Tibial nerve (tissue), 4 donors: ENCODE data around the gene ID3. TPM values are rescaled to one million over a fixed set of nuclear protein-coding genes. Genes with fewer than 3 reads are reported as not detected.

ENCODE experiments used
- DNase-seq, 2 donors: peaks; one replicate each; pipeline ENCODE4 v3.0.0-alpha.2; 2019; ENCODE audit warnings: low spot score in 2 of 2
- H3K27ac ChIP-seq, 4 donors: fragments of 200-600 bp; sonication (generic) in 3 of 4; one replicate each; pipeline ENCODE4 v1.5.1; 2017 to 2019; ENCODE audit warnings: mild to moderate bottlenecking in 1 of 4
- H3K27me3 ChIP-seq, 2 donors: fragments of 200-600 bp; sonication (generic) in 1 of 2; one replicate each; pipeline versions ENCODE4 v1.5.1 to v1.6.0; 2017 to 2019
- H3K36me3 ChIP-seq, 3 donors: fragments of 200-600 bp; sonication (generic); one replicate each; pipeline ENCODE4 v1.5.1; 2018 to 2019
- H3K4me1 ChIP-seq, 4 donors: fragments of 200-600 bp; sonication (generic) in 3 of 4; one replicate each; pipeline ENCODE4 v1.5.1; 2017 to 2019
- H3K4me3 ChIP-seq, 4 donors: fragments of 200-600 bp; sonication (generic) in 3 of 4; one replicate each; pipeline ENCODE4 v1.5.1; 2017 to 2019; ENCODE audit warnings: mild to moderate bottlenecking in 1 of 4, moderate library complexity in 1 of 4
- H3K9me3 ChIP-seq, 4 donors: fragments of 200-600 bp; sonication (generic) in 3 of 4; one replicate each; pipeline ENCODE4 v1.5.1; 2017 to 2019
- EP300 ChIP-seq, 2 donors: sonication (generic); formaldehyde crosslinking; IDR thresholded peaks; one replicate each; pipeline ENCODE4 v1.6.1; 2017; ENCODE audit warnings: antibody characterized with exemption in 2 of 2, mild to moderate bottlenecking in 1 of 2
- POLR2A ChIP-seq, 2 donors: fragments of 450-650 bp; IDR thresholded peaks; one replicate each; pipeline ENCODE4 v1.6.1; 2017; ENCODE audit warnings: antibody characterized with exemption in 2 of 2, mild to moderate bottlenecking in 2 of 2, moderate library complexity in 2 of 2
- WGBS, 2 donors: methylation state at CpG; one replicate each; pipeline ENCODE4 v1.1.5; 2018; 5-methylcytosine and 5-hydroxymethylcytosine counted together
- total RNA-seq, 4 donors: library from RNA; depleted of rRNA; stranded (reverse); fragments of >200 nt; gene quantifications; one replicate each; pipeline ENCODE4 v1.1.0, GENCODE V29; 2016
- TF ChIP-seq, protein P1 (sequence below), 5 experiments: fragments of 200-600 bp in 3 of 5; fragments of 450-650 bp in 2 of 5; sonication (generic) in 3 of 5; IDR thresholded peaks; one replicate each; pipeline ENCODE4 v1.5.1; 2016 to 2019; ENCODE audit warnings: antibody characterized with exemption in 5 of 5, mild to moderate bottlenecking in 3 of 5, moderate library complexity in 2 of 5

Gene ID3
- total RNA-seq, 4 donors from 2014 or later: 263 to 369 (median 312) TPM

GRCh38 chr1:23515905-23516304 is 43.4 kb downstream of the ID3 start:
- WGBS, 2 donors: 96 to 98% methylated on average over 4 of the region's 4 CpGs
- no peaks in the 10 kb centered on the region for H3K9me3 ChIP-seq
- TF ChIP-seq POLR2A (IDR thresholded peaks at IDR 0.05) (no peak), EP300 (IDR thresholded peaks at IDR 0.05) (no peak)
- TF ChIP-seq, protein P1, sequence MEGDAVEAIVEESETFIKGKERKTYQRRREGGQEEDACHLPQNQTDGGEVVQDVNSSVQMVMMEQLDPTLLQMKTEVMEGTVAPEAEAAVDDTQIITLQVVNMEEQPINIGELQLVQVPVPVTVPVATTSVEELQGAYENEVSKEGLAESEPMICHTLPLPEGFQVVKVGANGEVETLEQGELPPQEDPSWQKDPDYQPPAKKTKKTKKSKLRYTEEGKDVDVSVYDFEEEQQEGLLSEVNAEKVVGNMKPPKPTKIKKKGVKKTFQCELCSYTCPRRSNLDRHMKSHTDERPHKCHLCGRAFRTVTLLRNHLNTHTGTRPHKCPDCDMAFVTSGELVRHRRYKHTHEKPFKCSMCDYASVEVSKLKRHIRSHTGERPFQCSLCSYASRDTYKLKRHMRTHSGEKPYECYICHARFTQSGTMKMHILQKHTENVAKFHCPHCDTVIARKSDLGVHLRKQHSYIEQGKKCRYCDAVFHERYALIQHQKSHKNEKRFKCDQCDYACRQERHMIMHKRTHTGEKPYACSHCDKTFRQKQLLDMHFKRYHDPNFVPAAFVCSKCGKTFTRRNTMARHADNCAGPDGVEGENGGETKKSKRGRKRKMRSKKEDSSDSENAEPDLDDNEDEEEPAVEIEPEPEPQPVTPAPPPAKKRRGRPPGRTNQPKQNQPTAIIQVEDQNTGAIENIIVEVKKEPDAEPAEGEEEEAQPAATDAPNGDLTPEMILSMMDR (IDR thresholded peaks at IDR 0.05): no peak
- no peaks in the 10 kb centered on the region for H3K36me3 ChIP-seq
- H3K27me3 ChIP-seq: no peaks in the 10 kb centered on the region
- no peak overlapping the region for H3K27ac ChIP-seq
- H3K4me3 ChIP-seq: no peak overlapping the region
- H3K4me1 ChIP-seq: no peaks in the 10 kb centered on the region
- no peak for DNase-seq

DNA sequence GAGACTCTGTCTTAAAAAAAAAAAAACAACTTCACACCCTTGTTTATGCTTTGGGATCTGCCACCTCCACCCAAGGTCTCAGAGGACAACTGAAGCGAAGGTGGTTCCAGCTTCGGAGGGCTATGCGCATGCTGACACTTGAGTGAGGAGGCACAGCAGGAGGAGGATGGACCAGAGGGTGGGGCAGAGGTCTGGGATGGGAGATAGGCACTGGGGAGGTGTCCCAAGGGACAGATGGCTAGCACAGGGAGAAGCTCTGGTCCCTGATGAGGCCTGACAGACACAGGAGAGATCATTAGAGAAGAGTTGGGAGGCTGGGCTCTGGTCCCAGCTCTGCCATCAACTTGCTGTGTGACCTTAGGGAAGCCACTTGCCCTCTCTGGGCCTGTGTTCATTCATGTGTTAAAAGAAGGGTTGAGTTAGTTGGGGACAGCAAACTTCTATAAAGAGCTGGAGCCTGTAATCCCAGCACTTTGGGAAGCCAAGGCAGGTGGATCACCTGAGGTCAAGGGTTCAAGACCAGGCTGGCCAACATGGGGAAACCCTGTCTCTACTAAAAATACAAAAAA is 45.1 kb downstream of the ID3 start:
- Histone ChIP-seq H3K9me3 (no peaks in the 10 kb centered on the region), H3K4me3 (no peak overlapping the region), H3K4me1 (no peaks in the 10 kb centered on the region), H3K27ac (no peak overlapping the region), H3K36me3 (no peaks in the 10 kb centered on the region), H3K27me3 (no peaks in the 10 kb centered on the region)
- 98 to 100% methylated on average over 3 of the region's 3 CpGs for WGBS, 2 donors
- TF ChIP-seq POLR2A (IDR thresholded peaks at IDR 0.05) (no peak), EP300 (IDR thresholded peaks at IDR 0.05) (no peak)
- TF ChIP-seq, protein P1 (IDR thresholded peaks at IDR 0.05): no peak
- DNase-seq: no peak

GRCh38 chr1:23509896-23510295 is 49.4 kb downstream of the ID3 start:
- TF ChIP-seq, protein P1 (IDR thresholded peaks at IDR 0.05): no peak
- TF ChIP-seq POLR2A (IDR thresholded peaks at IDR 0.05): no peak
- TF ChIP-seq EP300 (IDR thresholded peaks at IDR 0.05): no peak
- no peaks in the 10 kb centered on the region for H3K9me3 ChIP-seq
- 92 to 97% methylated on average over 14 to 15 of the region's 15 CpGs for WGBS, 2 donors
- H3K4me3 ChIP-seq: no peak overlapping the region
- no peak for DNase-seq
- H3K27me3 ChIP-seq: no peaks in the 10 kb centered on the region
- H3K36me3 ChIP-seq: no peaks in the 10 kb centered on the region
- H3K27ac ChIP-seq: no peak overlapping the region
- no peaks in the 10 kb centered on the region for H3K4me1 ChIP-seq

Other genes with a start within 250 kb of the ID3 start
- 10 to 100 TPM; 63.6 to 79.8 (median 74.1) TPM for gene HNRNPR, start 215.2 kb downstream of the ID3 start, total RNA-seq
- 10 to 100 TPM; 22.8 to 35.0 (median 30.2) TPM for gene ZNF436, start 189.7 kb downstream of the ID3 start, total RNA-seq
- gene TCEA3, start 134.8 kb downstream of the ID3 start, total RNA-seq: 10 to 100 TPM; 21.0 to 48.5 (median 38.8) TPM
- gene ASAP3, start 75.3 kb downstream of the ID3 start, total RNA-seq: 100 to 1,000 TPM in 2 of 4 donors, 10 to 100 TPM in 2; 79.8 to 140 (median 117) TPM
- under 1 TPM in 3 of 4 donors, not detected in 1; 0.20 to 0.30 (median 0.21) TPM for gene E2F2, start 28.3 kb downstream of the ID3 start, total RNA-seq
- gene RPL11, start 132.3 kb upstream of the ID3 start, total RNA-seq: 100 to 1,000 TPM; 739 to 843 (median 765) TPM
- gene ELOA, start 184.0 kb upstream of the ID3 start, total RNA-seq: 10 to 100 TPM; 21.4 to 32.7 (median 23.7) TPM
- 100 to 1,000 TPM in 1 of 4 donors, 10 to 100 TPM in 3; 64.2 to 105 (median 68.0) TPM for gene PITHD1, start 218.9 kb upstream of the ID3 start, total RNA-seq
- 10 to 100 TPM; 23.6 to 36.3 (median 31.6) TPM for gene LYPLA2, start 231.6 kb upstream of the ID3 start, total RNA-seq
- gene GALE, start 241.3 kb upstream of the ID3 start, total RNA-seq: 10 to 100 TPM; 12.6 to 21.6 (median 15.8) TPM